ENCODE results near the gene RAB15. TPM values are rescaled to one million over a fixed set of nuclear protein-coding genes. Genes with fewer than 3 reads are reported as not detected.
A peak's percentile ranks its signal among the peaks of the same experiment; 100 is the strongest.

RAB15 gene
- total and polyA plus RNA-seq, 2 donors from 2014 or later = 18.3 to 21.7 TPM

- H3K4me3 ChIP-seq (ENCODE audit: low read length in 3 of 3) = no peak overlapping the region
- FAIRE-seq (no peak), DNase-seq (peak in 1 of 5 donors; percentile 3)
- H3K9me3 ChIP-seq (ENCODE audit: control insufficient read depth in 2 of 3, insufficient read depth in 1 of 3, low read length in 3 of 3) = no peaks in the 10 kb centered on the region
- no peak for TF ChIP-seq CTCF (IDR thresholded peaks at IDR 0.05; ENCODE audit: borderline replicate concordance, extremely low read depth, insufficient read depth)
- H3K4me1 ChIP-seq (ENCODE audit: control insufficient read depth in 2 of 3, insufficient read depth in 2 of 3, low read depth in 1 of 3, low read length in 3 of 3) = peaks cover 0 to 28% (median 19%) of the 10 kb centered on the region in 3 donors
- H3K27me3 ChIP-seq (ENCODE audit: control insufficient read depth, insufficient read depth, low read length) = no peaks in the 10 kb centered on the region
- H3K36me3 ChIP-seq (ENCODE audit: control insufficient read depth in 2 of 3, insufficient read depth in 3 of 3, low read length in 3 of 3) = no peaks in the 10 kb centered on the region
- intact Hi-C loops (cut with DNase I) = no loop called here
- H3K9ac ChIP-seq (ENCODE audit: low read length in 3 of 3) = no peak overlapping the region
- no peak overlapping the region for H3K27ac ChIP-seq (ENCODE audit: low read depth in 2 of 2, low read length in 2 of 2)
These were observed 31.7 kb downstream of the RAB15 start for GRCh38 chr14:64940336-64940910.

GRCh38 chr14:64939817-64940190 lies 32.3 kb downstream of the RAB15 start:
- DNase-seq = no peak
- Histone ChIP-seq H3K27ac (ENCODE audit: low read depth in 2 of 2, low read length in 2 of 2) (peak overlapping the region in 1 of 2 donors; percentile 58), H3K27me3 (ENCODE audit: control insufficient read depth, insufficient read depth, low read length) (no peaks in the 10 kb centered on the region), H3K9me3 (ENCODE audit: control insufficient read depth in 2 of 3, insufficient read depth in 1 of 3, low read length in 3 of 3) (no peaks in the 10 kb centered on the region), H3K4me1 (ENCODE audit: control insufficient read depth in 2 of 3, insufficient read depth in 2 of 3, low read depth in 1 of 3, low read length in 3 of 3) (peaks cover 0 to 28% (median 19%) of the 10 kb centered on the region in 3 donors), H3K9ac (ENCODE audit: low read length in 3 of 3) (no peak overlapping the region), H3K36me3 (ENCODE audit: control insufficient read depth in 2 of 3, insufficient read depth in 3 of 3, low read length in 3 of 3) (no peaks in the 10 kb centered on the region), H3K4me3 (ENCODE audit: low read length in 3 of 3) (no peak overlapping the region)
- FAIRE-seq = no peak
- intact Hi-C loops (cut with DNase I) = no loop called here
- TF ChIP-seq CTCF (IDR thresholded peaks at IDR 0.05; ENCODE audit: borderline replicate concordance, extremely low read depth, insufficient read depth) = no peak

DNA sequence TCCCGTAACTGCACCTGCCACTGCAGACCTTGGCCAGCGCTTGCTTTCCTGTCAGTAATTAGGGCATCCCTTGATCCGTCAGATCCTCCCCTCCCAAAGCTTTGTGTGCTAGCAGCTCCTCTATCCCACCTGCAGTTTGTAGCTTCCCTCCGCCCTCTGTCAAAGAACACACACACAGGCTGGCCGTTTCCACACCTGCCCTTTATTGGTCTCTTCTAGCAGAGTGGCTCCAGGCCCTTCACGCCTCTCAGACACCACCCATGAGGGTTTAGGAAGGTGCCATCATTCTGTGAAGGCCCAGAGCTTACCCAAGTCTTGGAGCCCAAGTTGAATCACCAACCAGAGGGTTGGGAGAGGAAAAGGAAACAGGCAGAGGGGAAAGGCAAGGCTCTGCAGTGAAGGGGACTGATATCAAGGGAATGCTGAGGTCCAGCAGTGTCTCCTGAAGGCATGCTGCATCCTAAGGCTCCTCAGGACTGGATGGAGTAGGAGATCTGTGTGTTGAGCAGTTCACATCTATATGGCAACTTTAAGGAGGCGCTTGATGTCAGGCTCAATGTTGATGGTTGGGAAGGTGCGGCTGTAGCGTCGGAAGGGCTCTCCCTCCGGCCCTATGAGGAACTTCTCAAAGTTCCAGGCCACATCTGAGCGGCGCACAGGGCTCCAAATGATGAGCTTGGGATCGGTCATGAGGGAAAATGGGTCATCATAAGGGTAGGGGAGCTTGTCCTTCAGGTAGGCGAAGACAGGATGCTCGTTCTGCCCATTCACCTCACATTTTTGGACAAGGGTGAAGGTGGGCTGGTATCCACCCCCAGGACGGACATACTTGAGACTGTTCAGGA lies 32.9 kb downstream of the RAB15 start:
- DNase-seq (peak in 1 of 5 donors; percentile 45), FAIRE-seq (no peak)
- no peak overlapping the region for H3K4me3 ChIP-seq (ENCODE audit: low read length in 3 of 3)
- peaks cover 0 to 28% (median 19%) of the 10 kb centered on the region in 3 donors for H3K4me1 ChIP-seq (ENCODE audit: control insufficient read depth in 2 of 3, insufficient read depth in 2 of 3, low read depth in 1 of 3, low read length in 3 of 3)
- H3K27ac ChIP-seq (ENCODE audit: low read depth in 2 of 2, low read length in 2 of 2) = peak overlapping the region; percentile 58 to 73
- intact Hi-C loops (cut with DNase I) = no loop called here
- TF ChIP-seq CTCF (IDR thresholded peaks at IDR 0.05; ENCODE audit: borderline replicate concordance, extremely low read depth, insufficient read depth) = no peak
- no peaks in the 10 kb centered on the region for H3K9me3 ChIP-seq (ENCODE audit: control insufficient read depth in 2 of 3, insufficient read depth in 1 of 3, low read length in 3 of 3)
- no peak overlapping the region for H3K9ac ChIP-seq (ENCODE audit: low read length in 3 of 3)
- peaks cover 0 to 4% (median 0%) of the 10 kb centered on the region in 3 donors for H3K36me3 ChIP-seq (ENCODE audit: control insufficient read depth in 2 of 3, insufficient read depth in 3 of 3, low read length in 3 of 3)
- no peaks in the 10 kb centered on the region for H3K27me3 ChIP-seq (ENCODE audit: control insufficient read depth, insufficient read depth, low read length)

All from kidney (tissue), 14 donors.